ENCODE results near the gene ZER1.
"Not testable (repeated sequence)": the region's sequence is repeated elsewhere in the genome, so short reads cannot be mapped to it uniquely, and the experiment has no call there.

Gene ZER1

DNA sequence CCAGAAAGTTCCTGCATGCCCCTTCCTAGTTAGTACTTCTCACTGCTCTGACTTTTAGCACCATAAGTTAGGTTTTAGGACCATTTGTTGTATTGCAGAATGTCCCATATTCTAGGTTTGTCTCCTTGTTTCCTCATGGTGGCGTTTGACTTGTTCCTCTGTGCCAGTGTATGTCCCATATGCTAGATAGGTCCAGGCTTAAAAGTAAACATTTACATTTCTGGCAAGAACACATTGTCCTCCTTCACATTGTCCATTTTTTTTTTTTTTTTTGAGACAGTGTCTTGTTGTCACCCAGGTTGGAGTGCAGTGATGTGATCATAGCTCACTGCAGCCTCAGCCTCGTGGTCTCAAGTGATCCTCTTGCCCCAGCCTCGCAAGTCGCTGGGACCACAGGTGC is 30.8 kb upstream of the ZER1 start:
- Histone ChIP-seq H3K36me3 (ENCODE audit: control insufficient read depth in 1 of 2, insufficient read depth in 2 of 2, low read depth in 1 of 2, low read length in 2 of 2) (peaks cover 75 to 79% of the 10 kb centered on the region in 2 experiments), H2BK120ac (ENCODE audit: low read depth, low read length) (no peak overlapping the region), H3K14ac (ENCODE audit: low read length in 2 of 2) (no peak overlapping the region), H3K4me2 (ENCODE audit: low read length, poor library complexity, severe bottlenecking) (no peak overlapping the region), H3K4me3 (ENCODE audit: insufficient read depth in 1 of 2, low read depth in 1 of 2, low read length in 2 of 2) (no peak overlapping the region), H2BK5ac (ENCODE audit: low read depth, low read length, poor library complexity, severe bottlenecking) (no peak overlapping the region), H4K8ac (ENCODE audit: low read length) (no peak overlapping the region), H3K18ac (ENCODE audit: low read depth in 1 of 2, low read length in 2 of 2) (no peak overlapping the region), H3K9me3 (ENCODE audit: control insufficient read depth, low read length) (no peaks in the 10 kb centered on the region), H2BK15ac (ENCODE audit: low read depth, poor library complexity, severe bottlenecking) (no peak overlapping the region), H3K27me3 (ENCODE audit: control insufficient read depth in 1 of 2, insufficient read depth in 1 of 2, low read length in 2 of 2) (no peaks in the 10 kb centered on the region), H2AFZ (ENCODE audit: low read depth, low read length) (no peak overlapping the region), H3K4ac (ENCODE audit: low read depth in 1 of 2, low read length in 2 of 2) (no peak overlapping the region), H3K4me1 (ENCODE audit: control insufficient read depth, insufficient read depth, low read depth, low read length) (no peaks in the 10 kb centered on the region), H4K91ac (ENCODE audit: low read length) (no peak overlapping the region), H2AK5ac (ENCODE audit: low read length, severe bottlenecking) (no peak overlapping the region), H3K9ac (ENCODE audit: low read length) (no peak overlapping the region), H2BK12ac (ENCODE audit: low read length in 2 of 2) (no peak overlapping the region), H3K23ac (ENCODE audit: low read length in 2 of 2) (no peak overlapping the region), H3K27ac (ENCODE audit: low read length, poor library complexity, severe bottlenecking) (no peak overlapping the region), H3K79me1 (replicated peaks; ENCODE audit: low read length, poor library complexity, severe bottlenecking) (peaks cover 8% of the 10 kb centered on the region)
- over 99% methylated on average over 4 of the region's 4 CpGs for WGBS
- DNase-seq: no peak

DNA sequence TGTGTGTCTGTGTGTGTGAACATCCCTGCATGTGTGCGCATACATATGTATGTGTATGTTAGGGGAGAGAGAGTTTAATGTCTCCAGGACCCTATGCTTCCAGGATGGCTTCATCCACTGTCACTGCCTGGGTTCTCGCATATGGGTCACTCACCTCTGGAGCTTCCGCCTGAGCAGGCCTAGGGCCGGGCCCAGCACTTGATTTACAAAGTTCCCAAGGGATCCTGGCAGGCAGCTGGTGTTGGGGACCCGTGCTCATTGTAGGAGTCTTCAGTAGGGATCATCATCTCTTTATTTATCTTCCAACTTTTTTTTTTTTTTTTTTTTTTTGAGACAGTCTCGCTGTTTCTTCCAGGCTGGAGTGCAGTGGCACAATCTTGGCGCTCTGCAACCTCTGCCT is 28.3 kb upstream of the ZER1 start:
- no peak overlapping the region for H2AK5ac ChIP-seq (ENCODE audit: low read length, severe bottlenecking)
- H3K4me2 ChIP-seq (ENCODE audit: low read length, poor library complexity, severe bottlenecking): no peak overlapping the region
- H3K36me3 ChIP-seq (ENCODE audit: control insufficient read depth in 1 of 2, insufficient read depth in 2 of 2, low read depth in 1 of 2, low read length in 2 of 2): peaks cover 64 to 70% of the 10 kb centered on the region in 2 experiments
- H4K8ac ChIP-seq (ENCODE audit: low read length): no peak overlapping the region
- DNase-seq: no peak
- no peak overlapping the region for H3K18ac ChIP-seq (ENCODE audit: low read depth in 1 of 2, low read length in 2 of 2)
- no peak overlapping the region for H3K14ac ChIP-seq (ENCODE audit: low read length in 2 of 2)
- no peak overlapping the region for H3K9ac ChIP-seq (ENCODE audit: low read length)
- H2BK12ac ChIP-seq (ENCODE audit: low read length in 2 of 2): no peak overlapping the region
- H2BK15ac ChIP-seq (ENCODE audit: low read depth, poor library complexity, severe bottlenecking): no peak overlapping the region
- no peak overlapping the region for H2AFZ ChIP-seq (ENCODE audit: low read depth, low read length)
- no peak overlapping the region for H3K4ac ChIP-seq (ENCODE audit: low read depth in 1 of 2, low read length in 2 of 2)
- no peak overlapping the region for H2BK120ac ChIP-seq (ENCODE audit: low read depth, low read length)
- no peak overlapping the region for H3K27ac ChIP-seq (ENCODE audit: low read length, poor library complexity, severe bottlenecking)
- no peak overlapping the region for H4K91ac ChIP-seq (ENCODE audit: low read length)
- no peak overlapping the region for H3K23ac ChIP-seq (ENCODE audit: low read length in 2 of 2)
- no peaks in the 10 kb centered on the region for H3K4me1 ChIP-seq (ENCODE audit: control insufficient read depth, insufficient read depth, low read depth, low read length)
- peaks cover 12% of the 10 kb centered on the region for H3K79me1 ChIP-seq (replicated peaks; ENCODE audit: low read length, poor library complexity, severe bottlenecking)
- no peak overlapping the region for H2BK5ac ChIP-seq (ENCODE audit: low read depth, low read length, poor library complexity, severe bottlenecking)
- no peak overlapping the region for H3K4me3 ChIP-seq (ENCODE audit: insufficient read depth in 1 of 2, low read depth in 1 of 2, low read length in 2 of 2)
- H3K27me3 ChIP-seq (ENCODE audit: control insufficient read depth in 1 of 2, insufficient read depth in 1 of 2, low read length in 2 of 2): no peaks in the 10 kb centered on the region
- H3K9me3 ChIP-seq (ENCODE audit: control insufficient read depth, low read length): no peaks in the 10 kb centered on the region
- 97% methylated on average over 5 of the region's 7 CpGs for WGBS

DNA sequence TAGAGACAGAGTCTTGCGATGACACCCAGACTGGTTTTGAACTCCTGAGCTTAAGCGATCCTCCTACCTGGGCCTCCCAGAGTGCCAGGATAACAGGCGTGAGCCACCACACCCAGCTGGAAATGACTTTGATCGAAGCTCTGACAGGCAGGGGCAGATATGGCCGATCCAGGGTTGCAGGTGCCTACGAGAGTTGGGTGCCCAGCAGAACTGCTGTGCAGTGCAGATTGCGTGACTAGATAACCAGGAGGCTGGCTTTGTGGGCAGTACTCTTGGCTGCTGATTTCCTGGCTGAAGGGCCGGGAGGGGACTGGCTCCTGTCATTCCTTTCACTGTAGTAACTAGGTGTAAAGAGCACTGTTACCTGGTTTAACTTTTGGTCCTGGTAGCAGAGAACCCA is 27.2 kb upstream of the ZER1 start:
- Histone ChIP-seq H3K79me1 (replicated peaks; ENCODE audit: low read length, poor library complexity, severe bottlenecking) (peaks cover 16% of the 10 kb centered on the region), H2AK5ac (ENCODE audit: low read length, severe bottlenecking) (no peak overlapping the region), H3K27me3 (ENCODE audit: control insufficient read depth in 1 of 2, insufficient read depth in 1 of 2, low read length in 2 of 2) (no peaks in the 10 kb centered on the region), H2BK15ac (ENCODE audit: low read depth, poor library complexity, severe bottlenecking) (no peak overlapping the region), H3K27ac (ENCODE audit: low read length, poor library complexity, severe bottlenecking) (no peak overlapping the region), H3K4me2 (ENCODE audit: low read length, poor library complexity, severe bottlenecking) (no peak overlapping the region), H3K9me3 (ENCODE audit: control insufficient read depth, low read length) (no peaks in the 10 kb centered on the region), H3K9ac (ENCODE audit: low read length) (no peak overlapping the region), H3K23ac (ENCODE audit: low read length in 2 of 2) (no peak overlapping the region), H3K4ac (ENCODE audit: low read depth in 1 of 2, low read length in 2 of 2) (no peak overlapping the region), H2AFZ (ENCODE audit: low read depth, low read length) (no peak overlapping the region), H3K4me3 (ENCODE audit: insufficient read depth in 1 of 2, low read depth in 1 of 2, low read length in 2 of 2) (no peak overlapping the region), H4K91ac (ENCODE audit: low read length) (no peak overlapping the region), H3K36me3 (ENCODE audit: control insufficient read depth in 1 of 2, insufficient read depth in 2 of 2, low read depth in 1 of 2, low read length in 2 of 2) (peaks cover 63 to 78% of the 10 kb centered on the region in 2 experiments), H4K8ac (ENCODE audit: low read length) (no peak overlapping the region), H2BK120ac (ENCODE audit: low read depth, low read length) (no peak overlapping the region), H3K14ac (ENCODE audit: low read length in 2 of 2) (no peak overlapping the region), H3K4me1 (ENCODE audit: control insufficient read depth, insufficient read depth, low read depth, low read length) (no peaks in the 10 kb centered on the region), H2BK12ac (ENCODE audit: low read length in 2 of 2) (no peak overlapping the region), H2BK5ac (ENCODE audit: low read depth, low read length, poor library complexity, severe bottlenecking) (no peak overlapping the region), H3K18ac (ENCODE audit: low read depth in 1 of 2, low read length in 2 of 2) (no peak overlapping the region)
- 95% methylated on average over 7 of the region's 8 CpGs for WGBS
- no peak for DNase-seq

GRCh38 chr9:128794961-128795360 is 23.2 kb upstream of the ZER1 start:
- H3K4me3 ChIP-seq (ENCODE audit: insufficient read depth in 1 of 2, low read depth in 1 of 2, low read length in 2 of 2): not testable (repeated sequence)

More at GRCh38 chr9:128794961-128795360, 23.2 kb upstream of the ZER1 start:
- not testable (repeated sequence) for H3K4me2 ChIP-seq (ENCODE audit: low read length, poor library complexity, severe bottlenecking); H2BK12ac ChIP-seq (ENCODE audit: low read length in 2 of 2); H3K18ac ChIP-seq (ENCODE audit: low read depth in 1 of 2, low read length in 2 of 2); H4K8ac ChIP-seq (ENCODE audit: low read length); H2AK5ac ChIP-seq (ENCODE audit: low read length, severe bottlenecking); H3K23ac ChIP-seq (ENCODE audit: low read length in 2 of 2); H2AFZ ChIP-seq (ENCODE audit: low read depth, low read length); H3K27me3 ChIP-seq (ENCODE audit: control insufficient read depth in 1 of 2, insufficient read depth in 1 of 2, low read length in 2 of 2); H2BK15ac ChIP-seq (ENCODE audit: low read depth, poor library complexity, severe bottlenecking); H3K14ac ChIP-seq (ENCODE audit: low read length in 2 of 2); DNase-seq; H3K9me3 ChIP-seq (ENCODE audit: control insufficient read depth, low read length); H4K91ac ChIP-seq (ENCODE audit: low read length); H2BK120ac ChIP-seq (ENCODE audit: low read depth, low read length); H3K9ac ChIP-seq (ENCODE audit: low read length); H3K4me1 ChIP-seq (ENCODE audit: control insufficient read depth, insufficient read depth, low read depth, low read length); H2BK5ac ChIP-seq (ENCODE audit: low read depth, low read length, poor library complexity, severe bottlenecking); H3K4ac ChIP-seq (ENCODE audit: low read depth in 1 of 2, low read length in 2 of 2); H3K27ac ChIP-seq (ENCODE audit: low read length, poor library complexity, severe bottlenecking)
- Histone ChIP-seq H3K79me1 (replicated peaks; ENCODE audit: low read length, poor library complexity, severe bottlenecking) (peaks cover 47% of the 10 kb centered on the region), H3K36me3 (ENCODE audit: control insufficient read depth in 1 of 2, insufficient read depth in 2 of 2, low read depth in 1 of 2, low read length in 2 of 2) (peaks cover 77 to 84% of the 10 kb centered on the region in 2 experiments)
- no CpG with 5 or more reads among the region's 2 CpGs for WGBS

Measured in mesenchymal stem cell (in vitro differentiated cells and primary cell).